Stimulated activated CD8-positive, alpha-beta memory T cell treated with anti-CD3 and anti-CD28 coated beads, Interleukin-4, amount 100 ng/mL, for 24 hours (primary cell): ENCODE measurements around the gene EPS8.

ENCODE experiments used
- DNase-seq: peaks from one replicate; pipeline ENCODE4 v3.0.0-alpha.2; 2020; ENCODE audit warnings: low read depth

Gene EPS8

GRCh38 chr12:15717940-15718567 is 71.1 kb downstream of the EPS8 start:
- no peak for DNase-seq

- no peak for DNase-seq
Observed at GRCh38 chr12:15716581-15716980, 72.6 kb downstream of the EPS8 start.

GRCh38 chr12:15714256-15714655 is 74.9 kb downstream of the EPS8 start:
- no peak for DNase-seq

GRCh38 chr12:15712823-15713660 is 76.1 kb downstream of the EPS8 start:
- no peak for DNase-seq

GRCh38 chr12:15712160-15712559 is 77.0 kb downstream of the EPS8 start:
- no peak for DNase-seq

GRCh38 chr12:15710860-15711510 is 78.2 kb downstream of the EPS8 start:
- DNase-seq, result no peak

GRCh38 chr12:15709551-15709950 is 79.6 kb downstream of the EPS8 start:
- DNase-seq, result no peak

- DNase-seq, result no peak
Observed at GRCh38 chr12:15708396-15709076, 80.7 kb downstream of the EPS8 start.

- DNase-seq, result no peak
Observed at GRCh38 chr12:15707516-15708199, 81.5 kb downstream of the EPS8 start.

GRCh38 chr12:15706010-15706676 is 83.0 kb downstream of the EPS8 start:
- DNase-seq, result no peak

GRCh38 chr12:15705606-15706005 is 83.6 kb downstream of the EPS8 start:
- DNase-seq, result no peak

- DNase-seq, result no peak
Observed at GRCh38 chr12:15702276-15702675, 86.9 kb downstream of the EPS8 start.

- DNase-seq, result no peak
Observed at GRCh38 chr12:15701631-15702156, 87.5 kb downstream of the EPS8 start.

GRCh38 chr12:15701206-15701605 is 88.0 kb downstream of the EPS8 start:
- DNase-seq, result no peak

- no peak for DNase-seq
Observed at GRCh38 chr12:15700595-15700994, 88.6 kb downstream of the EPS8 start.

- no peak for DNase-seq
Observed at GRCh38 chr12:15699886-15700285, 89.3 kb downstream of the EPS8 start.

- no peak for DNase-seq
Observed at GRCh38 chr12:15698377-15698871, 90.8 kb downstream of the EPS8 start.

- DNase-seq, result no peak
Observed at GRCh38 chr12:15697201-15697600, 92.0 kb downstream of the EPS8 start.

GRCh38 chr12:15693228-15693911 is 95.8 kb downstream of the EPS8 start:
- DNase-seq, result no peak

- DNase-seq, result no peak
Observed at GRCh38 chr12:15691388-15691787, 97.8 kb downstream of the EPS8 start.
